Mucosa of stomach (tissue), 1 donor: ENCODE results near the gene MTIF2.
A peak's percentile ranks its signal among the peaks of the same experiment; 100 is the strongest.
"Not testable (repeated sequence)": the region's sequence is repeated elsewhere in the genome, so short reads cannot be mapped to it uniquely, and the experiment has no call there.

Source experiments
- H3K27me3 ChIP-seq: one replicate; pipeline ENCODE4 v1.7.0; 2013; ENCODE audit warnings: mild to moderate bottlenecking, low read length; ENCODE audit not compliant: control insufficient read depth, insufficient read depth
- H3K36me3 ChIP-seq: one replicate; pipeline ENCODE4 v1.7.0; 2013; ENCODE audit warnings: low read length; ENCODE audit not compliant: control insufficient read depth, insufficient read depth
- H3K4me1 ChIP-seq: one replicate; pipeline ENCODE4 v1.7.0; 2013; ENCODE audit warnings: mild to moderate bottlenecking, low read length; ENCODE audit not compliant: control insufficient read depth, insufficient read depth
- H3K4me3 ChIP-seq: one replicate; pipeline ENCODE4 v1.7.0; 2013; ENCODE audit warnings: low read length
- H3K9ac ChIP-seq: one replicate; pipeline ENCODE4 v1.7.0; 2013; ENCODE audit warnings: mild to moderate bottlenecking, low read length, moderate library complexity
- H3K9me3 ChIP-seq: one replicate; pipeline ENCODE4 v1.7.0; 2013; ENCODE audit warnings: mild to moderate bottlenecking, low read length, moderate library complexity; ENCODE audit not compliant: control insufficient read depth
- donor health status: Pancreatic carcinoma.

MTIF2 gene

GRCh38 chr2:55279214-55279835, 10.3 kb upstream of the MTIF2 start:
- H3K9ac ChIP-seq, H3K36me3 ChIP-seq, H3K9me3 ChIP-seq, H3K4me3 ChIP-seq, H3K27me3 ChIP-seq: not testable (repeated sequence)
- peaks cover 12% of the 10 kb centered on the region for H3K4me1 ChIP-seq

GRCh38 chr2:55277310-55277709, 8.3 kb upstream of the MTIF2 start:
- H3K9me3 ChIP-seq: no peaks in the 10 kb centered on the region
- no peak overlapping the region for H3K9ac ChIP-seq
- no peaks in the 10 kb centered on the region for H3K36me3 ChIP-seq
- H3K27me3 ChIP-seq: no peaks in the 10 kb centered on the region
- H3K4me1 ChIP-seq: peaks cover 8% of the 10 kb centered on the region
- no peak overlapping the region for H3K4me3 ChIP-seq

- H3K9me3 ChIP-seq, H3K4me1 ChIP-seq, H3K4me3 ChIP-seq, H3K9ac ChIP-seq, H3K36me3 ChIP-seq, H3K27me3 ChIP-seq: not testable (repeated sequence)
Observed at GRCh38 chr2:55274346-55274745, 5.3 kb upstream of the MTIF2 start.

GRCh38 chr2:55269645-55269990, 587 bp upstream of the MTIF2 start:
- Histone ChIP-seq H3K36me3 (no peaks in the 10 kb centered on the region), H3K9ac (peak overlapping the region; percentile 81), H3K27me3 (no peaks in the 10 kb centered on the region), H3K9me3 (no peaks in the 10 kb centered on the region), H3K4me3 (peak overlapping the region; percentile 80), H3K4me1 (peaks cover 9% of the 10 kb centered on the region)

- Histone ChIP-seq H3K9ac (peak overlapping the region; percentile 81), H3K4me3 (peak overlapping the region; percentile 80), H3K36me3 (no peaks in the 10 kb centered on the region), H3K9me3 (no peaks in the 10 kb centered on the region), H3K4me1 (peaks cover 9% of the 10 kb centered on the region), H3K27me3 (no peaks in the 10 kb centered on the region)
Observed at GRCh38 chr2:55268288-55268906, 634 bp downstream of the MTIF2 start.

GRCh38 chr2:55259586-55259985, 9.4 kb downstream of the MTIF2 start:
- H3K36me3 ChIP-seq, H3K4me3 ChIP-seq: not testable (repeated sequence)

GRCh38 chr2:55252832-55253231, 16.2 kb downstream of the MTIF2 start:
- Histone ChIP-seq H3K36me3 (no peaks in the 10 kb centered on the region), H3K4me1 (no peaks in the 10 kb centered on the region), H3K4me3 (no peak overlapping the region), H3K9me3 (no peaks in the 10 kb centered on the region), H3K9ac (no peak overlapping the region), H3K27me3 (no peaks in the 10 kb centered on the region)

More at GRCh38 chr2:55259586-55259985, 9.4 kb downstream of the MTIF2 start:
- not testable (repeated sequence) for H3K4me1 ChIP-seq, H3K9ac ChIP-seq, H3K27me3 ChIP-seq, H3K9me3 ChIP-seq

GRCh38 chr2:55247025-55247424, 22.0 kb downstream of the MTIF2 start:
- Histone ChIP-seq H3K4me1 (no peaks in the 10 kb centered on the region), H3K4me3 (no peak overlapping the region), H3K27me3 (no peaks in the 10 kb centered on the region), H3K9ac (no peak overlapping the region), H3K36me3 (no peaks in the 10 kb centered on the region), H3K9me3 (no peaks in the 10 kb centered on the region)

GRCh38 chr2:55245411-55245810, 23.6 kb downstream of the MTIF2 start:
- Histone ChIP-seq H3K4me3 (no peak overlapping the region), H3K4me1 (no peaks in the 10 kb centered on the region), H3K36me3 (no peaks in the 10 kb centered on the region), H3K9me3 (no peaks in the 10 kb centered on the region), H3K9ac (no peak overlapping the region), H3K27me3 (no peaks in the 10 kb centered on the region)

GRCh38 chr2:55242617-55243016, 26.4 kb downstream of the MTIF2 start:
- no peaks in the 10 kb centered on the region for H3K36me3 ChIP-seq
- no peaks in the 10 kb centered on the region for H3K4me1 ChIP-seq
- no peak overlapping the region for H3K4me3 ChIP-seq
- H3K27me3 ChIP-seq: no peaks in the 10 kb centered on the region
- H3K9me3 ChIP-seq: no peaks in the 10 kb centered on the region
- H3K9ac ChIP-seq: no peak overlapping the region

- H3K9ac ChIP-seq, H3K4me1 ChIP-seq, H3K27me3 ChIP-seq, H3K9me3 ChIP-seq, H3K4me3 ChIP-seq, H3K36me3 ChIP-seq: not testable (repeated sequence)
Observed at GRCh38 chr2:55241582-55241981, 27.4 kb downstream of the MTIF2 start.

- no peak overlapping the region for H3K4me3 ChIP-seq
- no peak overlapping the region for H3K9ac ChIP-seq
- no peaks in the 10 kb centered on the region for H3K36me3 ChIP-seq
Observed at GRCh38 chr2:55239656-55240222, 29.3 kb downstream of the MTIF2 start.

More at GRCh38 chr2:55239656-55240222, 29.3 kb downstream of the MTIF2 start:
- H3K9me3 ChIP-seq: no peaks in the 10 kb centered on the region
- H3K4me1 ChIP-seq: no peaks in the 10 kb centered on the region
- no peaks in the 10 kb centered on the region for H3K27me3 ChIP-seq
